ENCODE results near the gene MAP4K3. TPM values are rescaled to one million over a fixed set of nuclear protein-coding genes. Genes with fewer than 3 reads are reported as not detected.

Gene MAP4K3
- total and polyA plus RNA-seq, 2 of the 4 experiments (the other 2 are of a cell fraction) = 13.2 to 32.6 TPM

- TF ChIP-seq CHD1 (IDR thresholded peaks at IDR 0.05; ENCODE audit: low read depth, low read length) = no peak
- no peak for TF ChIP-seq MXI1 (IDR thresholded peaks at IDR 0.05; ENCODE audit: borderline replicate concordance, low read depth, low read length)
- TF ChIP-seq USF2 (IDR thresholded peaks at IDR 0.05; ENCODE audit: low read depth, low read length) = no peak
- TF ChIP-seq FOS (IDR thresholded peaks at IDR 0.05; ENCODE audit: low read depth, low read length) = no peak
- TF ChIP-seq NFE2L2 (IDR thresholded peaks at IDR 0.05; ENCODE audit: low read depth, low read length) = no peak
- Histone ChIP-seq H3K9me3 (ENCODE audit: control insufficient read depth, insufficient read depth, low read length) (no peaks in the 10 kb centered on the region), H2AK9ac (replicated peaks; ENCODE audit: low read depth, low read length, poor library complexity) (no peak overlapping the region), H2BK5ac (ENCODE audit: low read depth, low read length, poor library complexity, severe bottlenecking) (no peak overlapping the region), H3K9ac (ENCODE audit: low read depth, low read length) (no peak overlapping the region), H2BK120ac (ENCODE audit: low read depth, low read length) (no peak overlapping the region), H3K4me1 (ENCODE audit: control insufficient read depth, insufficient read depth, low read length) (peaks cover 14% of the 10 kb centered on the region), H3K9me1 (ENCODE audit: insufficient read depth, low read length) (peaks cover 15% of the 10 kb centered on the region), H3K4me2 (ENCODE audit: low read depth, low read length) (no peak overlapping the region), H3K56ac (ENCODE audit: extremely low read depth, insufficient read depth, low read length) (no peak overlapping the region), H3K79me1 (ENCODE audit: low read depth in 1 of 2, low read length in 2 of 2) (peaks cover 18 to 66% of the 10 kb centered on the region in 2 experiments), H3K36me3 (ENCODE audit: control insufficient read depth, insufficient read depth, low read length) (peaks cover 3% of the 10 kb centered on the region; the same call in 1 of the 2 replicates), H3K14ac (replicated peaks; ENCODE audit: low read depth, low read length) (no peak overlapping the region), H2AFZ (replicated peaks; ENCODE audit: low read length, poor library complexity) (no peak overlapping the region), H2AK5ac (ENCODE audit: low read depth, low read length) (no peak overlapping the region), H3K27ac (ENCODE audit: insufficient read depth, low read length) (no peak overlapping the region), H4K8ac (ENCODE audit: low read depth in 2 of 2, low read length in 2 of 2) (no peak overlapping the region), H3K18ac (ENCODE audit: low read depth, low read length) (no peak overlapping the region), H3K4me3 (ENCODE audit: insufficient read depth, low read depth, low read length) (no peak overlapping the region), H3K23ac (ENCODE audit: low read depth, low read length) (no peak overlapping the region), H4K20me1 (ENCODE audit: insufficient read depth, low read length) (peaks cover 77% of the 10 kb centered on the region), H4K5ac (ENCODE audit: low read depth, low read length) (no peak overlapping the region), H3K27me3 (ENCODE audit: control insufficient read depth, insufficient read depth, low read length) (no peaks in the 10 kb centered on the region), H2BK20ac (ENCODE audit: low read depth, low read length) (no peak overlapping the region), H4K91ac (ENCODE audit: insufficient read depth, low read depth, low read length) (no peak overlapping the region), H3K4ac (ENCODE audit: low read depth, low read length) (no peak overlapping the region), H2BK15ac (ENCODE audit: low read depth, low read length) (no peak overlapping the region)
- in situ Hi-C loops (cut with MboI; ENCODE audit: low sequenced_read_pairs) = no loop called here
- no peak for ATAC-seq (ENCODE audit: low read depth)
- dilution Hi-C loops (cut with HindIII; ENCODE audit: low sequenced_read_pairs, unreplicated experiment) = no loop called here
- CTCF ChIA-PET = no interaction called here
- 100% methylated on average over 1 of the region's 2 CpGs; no CpG with 5 or more reads in 1 of the 2 experiments for WGBS, 2 experiments (ENCODE audit: extremely low coverage in 2 of 2, insufficient read length in 1 of 2)
- BruUV-seq (replicated peaks) = no TSS peak
- intact Hi-C loops (cut with micrococcal nuclease) = loop anchor here (5.0 kb wide), 1 partner anchor 37 kb away; no protein-coding TSS in a partner anchor
- POLR2A ChIA-PET (ENCODE audit: unreplicated experiment) = no interaction called here
- DNase-seq = no peak
Measured at GRCh38 chr2:39395313-39395712, 41.8 kb downstream of the MAP4K3 start.

Data from IMR-90 (cell line).